Measurements from ENCODE around the gene LRRC4B. TPM values are rescaled to one million over a fixed set of nuclear protein-coding genes. Genes with fewer than 3 reads are reported as not detected.

LRRC4B gene
- total and polyA plus RNA-seq, 2 of the 13 experiments (the other 11 are each of a cell fraction or from before 2014, with no cell fraction given) = not detected

DNA sequence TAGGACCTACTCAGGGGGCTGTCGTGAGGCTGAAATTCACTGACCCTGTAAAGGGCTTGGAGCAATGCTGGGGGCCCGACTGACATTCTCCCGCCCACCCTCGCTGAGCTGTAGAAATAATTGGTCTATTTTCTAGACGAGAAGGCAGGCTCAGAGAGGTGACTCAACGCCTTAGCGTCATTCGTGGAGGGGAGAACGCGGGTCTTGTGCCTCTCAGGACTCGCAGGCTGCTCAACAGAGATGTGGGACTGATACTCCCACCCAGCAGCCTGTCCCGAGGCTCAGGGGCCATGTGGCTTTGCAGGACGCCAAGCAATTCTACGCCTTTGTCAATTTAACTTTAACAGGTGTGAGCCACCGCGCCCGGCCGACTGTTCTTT is 30.9 kb downstream of the LRRC4B start:
- in situ Hi-C loops (cut with HindIII; ENCODE audit: extremely low pct_ligation_motif_present, low pct_unique_long_range_greater_than_20kb) (no loop called here), intact Hi-C loops (cut with micrococcal nuclease; ENCODE audit: unreplicated experiment) (no loop called here)
- FAIRE-seq (no peak), ATAC-seq (no peak), DNase-seq (ENCODE audit: low spot score) (no peak)
- Histone ChIP-seq H3K36me3 (replicated peaks in 1 of 2; ENCODE audit: control insufficient read depth in 1 of 2, insufficient read depth in 2 of 2, low read length in 2 of 2) (no peaks in the 10 kb centered on the region), H3K9me3 (ENCODE audit: low read length) (no peaks in the 10 kb centered on the region), H3K9ac (ENCODE audit: insufficient read depth, low read depth, low read length) (no peak overlapping the region), H3K27ac (ENCODE audit: extremely low read length, insufficient read depth, low read length) (no peak overlapping the region), H3K4me3 (replicated peaks in 1 of 3; ENCODE audit: insufficient read depth in 1 of 3, low read depth in 2 of 3, low read length in 3 of 3) (no peak overlapping the region), H2AFZ (ENCODE audit: low read length) (no peak overlapping the region), H3K4me2 (ENCODE audit: low read depth, low read length) (no peak overlapping the region), H3K79me2 (ENCODE audit: insufficient read depth, low read length) (no peaks in the 10 kb centered on the region), H4K20me1 (ENCODE audit: insufficient read depth, low read length) (no peaks in the 10 kb centered on the region), H3K4me1 (ENCODE audit: insufficient read depth, low read length) (no peaks in the 10 kb centered on the region), H3K27me3 (ENCODE audit: control insufficient read depth in 1 of 2, insufficient read depth in 2 of 2, low read length in 2 of 2) (peaks cover 0 to 14% of the 10 kb centered on the region in 2 experiments; a peak in 1 of 5 replicates)
- ChIA-PET CTCF (ENCODE audit: low intra/inter-chr PET ratio, low total read pairs) (interaction anchor here (1.5 to 2.0 kb wide), 3 partner anchors 19 to 246 kb away, joined by 4 to 14 read pairs (median 9); no protein-coding TSS in a partner anchor), POLR2A (no interaction called here)
- BruUV-seq (replicated peaks) = no TSS peak
- 66% methylated on average over 13 of the region's 18 CpGs for WGBS (ENCODE audit: low lambda C conversion rate)
- TF ChIP-seq, protein P1, sequence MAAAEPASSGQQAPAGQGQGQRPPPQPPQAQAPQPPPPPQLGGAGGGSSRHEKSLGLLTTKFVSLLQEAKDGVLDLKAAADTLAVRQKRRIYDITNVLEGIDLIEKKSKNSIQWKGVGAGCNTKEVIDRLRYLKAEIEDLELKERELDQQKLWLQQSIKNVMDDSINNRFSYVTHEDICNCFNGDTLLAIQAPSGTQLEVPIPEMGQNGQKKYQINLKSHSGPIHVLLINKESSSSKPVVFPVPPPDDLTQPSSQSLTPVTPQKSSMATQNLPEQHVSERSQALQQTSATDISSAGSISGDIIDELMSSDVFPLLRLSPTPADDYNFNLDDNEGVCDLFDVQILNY (CRISPR knock-in tag; conservative IDR thresholded peaks at IDR 0.05) = no peak
- TF ChIP-seq ZSCAN25 (CRISPR knock-in tag; IDR thresholded peaks at IDR 0.05) (no peak), ZNF7 (CRISPR knock-in tag; IDR thresholded peaks at IDR 0.05) (no peak), BRD4 (CRISPR knock-in tag; IDR thresholded peaks at IDR 0.05) (no peak), ZNF792 (CRISPR knock-in tag; IDR thresholded peaks at IDR 0.05) (no peak), RFX1 (IDR thresholded peaks at IDR 0.05) (no peak), CENPT (CRISPR knock-in tag; IDR thresholded peaks at IDR 0.05; ENCODE audit: low read depth) (no peak), ZNF652 (CRISPR knock-in tag; IDR thresholded peaks at IDR 0.05; ENCODE audit: borderline replicate concordance, low read depth) (no peak), ZNF367 (CRISPR knock-in tag; IDR thresholded peaks at IDR 0.05; ENCODE audit: borderline replicate concordance) (no peak)
- TF ChIP-seq, protein P2, sequence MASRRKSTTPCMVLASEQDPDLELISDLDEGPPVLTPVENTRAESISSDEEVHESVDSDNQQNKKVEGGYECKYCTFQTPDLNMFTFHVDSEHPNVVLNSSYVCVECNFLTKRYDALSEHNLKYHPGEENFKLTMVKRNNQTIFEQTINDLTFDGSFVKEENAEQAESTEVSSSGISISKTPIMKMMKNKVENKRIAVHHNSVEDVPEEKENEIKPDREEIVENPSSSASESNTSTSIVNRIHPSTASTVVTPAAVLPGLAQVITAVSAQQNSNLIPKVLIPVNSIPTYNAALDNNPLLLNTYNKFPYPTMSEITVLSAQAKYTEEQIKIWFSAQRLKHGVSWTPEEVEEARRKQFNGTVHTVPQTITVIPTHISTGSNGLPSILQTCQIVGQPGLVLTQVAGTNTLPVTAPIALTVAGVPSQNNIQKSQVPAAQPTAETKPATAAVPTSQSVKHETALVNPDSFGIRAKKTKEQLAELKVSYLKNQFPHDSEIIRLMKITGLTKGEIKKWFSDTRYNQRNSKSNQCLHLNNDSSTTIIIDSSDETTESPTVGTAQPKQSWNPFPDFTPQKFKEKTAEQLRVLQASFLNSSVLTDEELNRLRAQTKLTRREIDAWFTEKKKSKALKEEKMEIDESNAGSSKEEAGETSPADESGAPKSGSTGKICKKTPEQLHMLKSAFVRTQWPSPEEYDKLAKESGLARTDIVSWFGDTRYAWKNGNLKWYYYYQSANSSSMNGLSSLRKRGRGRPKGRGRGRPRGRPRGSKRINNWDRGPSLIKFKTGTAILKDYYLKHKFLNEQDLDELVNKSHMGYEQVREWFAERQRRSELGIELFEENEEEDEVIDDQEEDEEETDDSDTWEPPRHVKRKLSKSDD (CRISPR knock-in tag; IDR thresholded peaks at IDR 0.05; ENCODE audit: low read depth) = no peak
- TF ChIP-seq, protein P3, sequence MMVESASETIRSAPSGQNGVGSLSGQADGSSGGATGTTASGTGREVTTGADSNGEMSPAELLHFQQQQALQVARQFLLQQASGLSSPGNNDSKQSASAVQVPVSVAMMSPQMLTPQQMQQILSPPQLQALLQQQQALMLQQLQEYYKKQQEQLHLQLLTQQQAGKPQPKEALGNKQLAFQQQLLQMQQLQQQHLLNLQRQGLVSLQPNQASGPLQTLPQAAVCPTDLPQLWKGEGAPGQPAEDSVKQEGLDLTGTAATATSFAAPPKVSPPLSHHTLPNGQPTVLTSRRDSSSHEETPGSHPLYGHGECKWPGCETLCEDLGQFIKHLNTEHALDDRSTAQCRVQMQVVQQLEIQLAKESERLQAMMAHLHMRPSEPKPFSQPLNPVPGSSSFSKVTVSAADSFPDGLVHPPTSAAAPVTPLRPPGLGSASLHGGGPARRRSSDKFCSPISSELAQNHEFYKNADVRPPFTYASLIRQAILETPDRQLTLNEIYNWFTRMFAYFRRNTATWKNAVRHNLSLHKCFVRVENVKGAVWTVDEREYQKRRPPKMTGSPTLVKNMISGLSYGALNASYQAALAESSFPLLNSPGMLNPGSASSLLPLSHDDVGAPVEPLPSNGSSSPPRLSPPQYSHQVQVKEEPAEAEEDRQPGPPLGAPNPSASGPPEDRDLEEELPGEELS (CRISPR knock-in tag; IDR thresholded peaks at IDR 0.05) = no peak
- TF ChIP-seq, protein P4, sequence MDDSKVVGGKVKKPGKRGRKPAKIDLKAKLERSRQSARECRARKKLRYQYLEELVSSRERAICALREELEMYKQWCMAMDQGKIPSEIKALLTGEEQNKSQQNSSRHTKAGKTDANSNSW (CRISPR knock-in tag; IDR thresholded peaks at IDR 0.05; ENCODE audit: borderline replicate concordance) = no peak
- TF ChIP-seq, protein P5, sequence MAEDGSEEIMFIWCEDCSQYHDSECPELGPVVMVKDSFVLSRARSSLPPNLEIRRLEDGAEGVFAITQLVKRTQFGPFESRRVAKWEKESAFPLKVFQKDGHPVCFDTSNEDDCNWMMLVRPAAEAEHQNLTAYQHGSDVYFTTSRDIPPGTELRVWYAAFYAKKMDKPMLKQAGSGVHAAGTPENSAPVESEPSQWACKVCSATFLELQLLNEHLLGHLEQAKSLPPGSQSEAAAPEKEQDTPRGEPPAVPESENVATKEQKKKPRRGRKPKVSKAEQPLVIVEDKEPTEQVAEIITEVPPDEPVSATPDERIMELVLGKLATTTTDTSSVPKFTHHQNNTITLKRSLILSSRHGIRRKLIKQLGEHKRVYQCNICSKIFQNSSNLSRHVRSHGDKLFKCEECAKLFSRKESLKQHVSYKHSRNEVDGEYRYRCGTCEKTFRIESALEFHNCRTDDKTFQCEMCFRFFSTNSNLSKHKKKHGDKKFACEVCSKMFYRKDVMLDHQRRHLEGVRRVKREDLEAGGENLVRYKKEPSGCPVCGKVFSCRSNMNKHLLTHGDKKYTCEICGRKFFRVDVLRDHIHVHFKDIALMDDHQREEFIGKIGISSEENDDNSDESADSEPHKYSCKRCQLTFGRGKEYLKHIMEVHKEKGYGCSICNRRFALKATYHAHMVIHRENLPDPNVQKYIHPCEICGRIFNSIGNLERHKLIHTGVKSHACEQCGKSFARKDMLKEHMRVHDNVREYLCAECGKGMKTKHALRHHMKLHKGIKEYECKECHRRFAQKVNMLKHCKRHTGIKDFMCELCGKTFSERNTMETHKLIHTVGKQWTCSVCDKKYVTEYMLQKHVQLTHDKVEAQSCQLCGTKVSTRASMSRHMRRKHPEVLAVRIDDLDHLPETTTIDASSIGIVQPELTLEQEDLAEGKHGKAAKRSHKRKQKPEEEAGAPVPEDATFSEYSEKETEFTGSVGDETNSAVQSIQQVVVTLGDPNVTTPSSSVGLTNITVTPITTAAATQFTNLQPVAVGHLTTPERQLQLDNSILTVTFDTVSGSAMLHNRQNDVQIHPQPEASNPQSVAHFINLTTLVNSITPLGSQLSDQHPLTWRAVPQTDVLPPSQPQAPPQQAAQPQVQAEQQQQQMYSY (CRISPR knock-in tag; IDR thresholded peaks at IDR 0.05) = no peak
- TF ChIP-seq, protein P6, sequence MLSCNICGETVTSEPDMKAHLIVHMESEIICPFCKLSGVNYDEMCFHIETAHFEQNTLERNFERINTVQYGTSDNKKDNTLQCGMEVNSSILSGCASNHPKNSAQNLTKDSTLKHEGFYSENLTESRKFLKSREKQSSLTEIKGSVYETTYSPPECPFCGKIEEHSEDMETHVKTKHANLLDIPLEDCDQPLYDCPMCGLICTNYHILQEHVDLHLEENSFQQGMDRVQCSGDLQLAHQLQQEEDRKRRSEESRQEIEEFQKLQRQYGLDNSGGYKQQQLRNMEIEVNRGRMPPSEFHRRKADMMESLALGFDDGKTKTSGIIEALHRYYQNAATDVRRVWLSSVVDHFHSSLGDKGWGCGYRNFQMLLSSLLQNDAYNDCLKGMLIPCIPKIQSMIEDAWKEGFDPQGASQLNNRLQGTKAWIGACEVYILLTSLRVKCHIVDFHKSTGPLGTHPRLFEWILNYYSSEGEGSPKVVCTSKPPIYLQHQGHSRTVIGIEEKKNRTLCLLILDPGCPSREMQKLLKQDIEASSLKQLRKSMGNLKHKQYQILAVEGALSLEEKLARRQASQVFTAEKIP (CRISPR knock-in tag; IDR thresholded peaks at IDR 0.05; ENCODE audit: borderline replicate concordance) = no peak

All from HepG2 (cell line).